Thymus (tissue), 11 donors: ENCODE results near the gene PLCL1. TPM values are rescaled to one million over a fixed set of nuclear protein-coding genes. Genes with fewer than 3 reads are reported as not detected.
"Not testable (repeated sequence)": the region's sequence is repeated elsewhere in the genome, so short reads cannot be mapped to it uniquely, and the experiment has no call there.

ENCODE experiments used
- DNase-seq, 9 donors: peaks; one replicate each; pipeline ENCODE4 v3.0.0-alpha.2; 2013; ENCODE audit warnings: low spot score in 9 of 9, low read depth in 6 of 9, missing footprints in 1 of 9
- H3K27ac ChIP-seq, 2 donors: one replicate each; pipeline ENCODE4 v1.5.1; 2013; ENCODE audit warnings: control low read depth in 1 of 2, low read depth in 1 of 2, low read length in 1 of 2, mild to moderate bottlenecking in 1 of 2, moderate library complexity in 1 of 2
- H3K27me3 ChIP-seq, 2 donors: one replicate each; pipeline ENCODE4 v1.5.1; 2013; ENCODE audit warnings: low read length in 1 of 2; ENCODE audit not compliant: control insufficient read depth in 2 of 2, insufficient read depth in 1 of 2
- H3K36me3 ChIP-seq, 2 donors: one replicate each; pipeline ENCODE4 v1.5.1; 2013; ENCODE audit warnings: low read length in 1 of 2, mild to moderate bottlenecking in 1 of 2, moderate library complexity in 1 of 2; ENCODE audit not compliant: control insufficient read depth in 2 of 2, insufficient read depth in 2 of 2
- H3K4me1 ChIP-seq, 2 donors: one replicate each; pipeline ENCODE4 v1.5.1; 2013; ENCODE audit warnings: low read length in 2 of 2; ENCODE audit not compliant: control insufficient read depth in 2 of 2, insufficient read depth in 2 of 2
- H3K4me3 ChIP-seq, 2 donors: one replicate each; pipeline ENCODE4 v1.5.1; 2013; ENCODE audit warnings: low read length in 2 of 2, control low read depth in 1 of 2, mild to moderate bottlenecking in 1 of 2
- H3K9me3 ChIP-seq, 2 donors: one replicate each; pipeline ENCODE4 v1.5.1; 2013; ENCODE audit warnings: low read length in 1 of 2, mild to moderate bottlenecking in 1 of 2; ENCODE audit not compliant: control insufficient read depth in 2 of 2, insufficient read depth in 1 of 2
- WGBS: extraction: QIAGEN DNeasy Blood & Tissue Kit; methylation state at CpG from one replicate; pipeline ENCODE4 v1.1.7; 2013; 5-methylcytosine and 5-hydroxymethylcytosine counted together
- polyA plus RNA-seq: library from polyadenylated mRNA; stranded (reverse); fragments of 200-250 nt; gene quantifications from one replicate; pipeline ENCODE4 v1.2.3, GENCODE V29; 2013
- total RNA-seq: library from RNA; stranded (reverse); fragments of 120-200 nt; gene quantifications from one replicate; pipeline ENCODE4 v1.2.4, GENCODE V29; 2013
- donor health status: healthy.

The PLCL1 gene
- total and polyA plus RNA-seq, 2 donors, result 7.8 to 16.5 TPM

GRCh38 chr2:197821550-197822289 is 17.3 kb downstream of the PLCL1 start:
- Histone ChIP-seq H3K9me3 (no peaks in the 10 kb centered on the region), H3K4me1 (peaks cover 0 to 4% of the 10 kb centered on the region in 2 donors), H3K36me3 (peaks cover 6 to 30% of the 10 kb centered on the region in 2 donors), H3K27me3 (no peaks in the 10 kb centered on the region), H3K27ac (no peak overlapping the region), H3K4me3 (no peak overlapping the region)
- DNase-seq, result no peak
- WGBS, result 97% methylated on average over 2 of the region's 2 CpGs

GRCh38 chr2:197822333-197822732 is 17.9 kb downstream of the PLCL1 start:
- 93% methylated on average over 2 of the region's 2 CpGs for WGBS
- DNase-seq, result no peak
- Histone ChIP-seq H3K27me3 (no peaks in the 10 kb centered on the region), H3K4me1 (peaks cover 0 to 4% of the 10 kb centered on the region in 2 donors), H3K27ac (no peak overlapping the region), H3K9me3 (no peaks in the 10 kb centered on the region), H3K36me3 (peaks cover 6 to 32% of the 10 kb centered on the region in 2 donors), H3K4me3 (no peak overlapping the region)

GRCh38 chr2:197827618-197828017 is 23.2 kb downstream of the PLCL1 start:
- 82% methylated on average over 2 of the region's 2 CpGs for WGBS
- Histone ChIP-seq H3K4me1 (no peaks in the 10 kb centered on the region), H3K9me3 (no peaks in the 10 kb centered on the region), H3K27ac (no peak overlapping the region), H3K36me3 (peaks cover 0 to 12% of the 10 kb centered on the region in 2 donors), H3K27me3 (no peaks in the 10 kb centered on the region), H3K4me3 (no peak overlapping the region)
- DNase-seq, result no peak

DNA sequence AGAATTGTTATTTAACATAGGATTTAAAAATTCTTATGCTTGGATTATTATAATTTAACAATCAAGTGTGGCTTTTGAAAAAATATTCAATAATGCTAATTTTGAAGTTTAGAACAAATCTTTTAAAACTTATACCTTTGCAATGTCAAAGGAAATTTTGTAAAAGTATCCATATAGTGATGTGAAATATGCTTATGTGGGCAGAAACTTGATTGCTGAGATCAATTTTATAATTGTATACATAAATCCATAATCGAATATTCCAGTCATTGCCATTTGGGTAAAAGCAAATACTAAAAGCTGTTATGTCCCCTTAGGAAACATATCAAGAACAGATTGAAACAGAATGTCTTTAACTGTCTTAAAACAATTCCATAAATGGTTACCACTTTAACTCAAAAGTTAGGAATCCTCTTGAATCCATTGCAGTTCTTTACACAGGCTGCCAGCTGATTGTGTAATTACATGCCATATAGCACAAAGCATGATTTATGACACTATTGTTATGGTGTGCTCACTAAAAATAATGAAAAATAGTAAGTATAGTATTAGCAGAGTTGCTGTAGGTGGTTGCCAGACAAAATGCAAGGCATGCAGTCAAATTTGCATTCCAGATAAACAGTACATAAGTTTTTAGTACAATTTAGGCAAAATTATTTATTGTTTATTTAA is 24.2 kb downstream of the PLCL1 start:
- Histone ChIP-seq H3K27ac (no peak overlapping the region), H3K27me3 (no peaks in the 10 kb centered on the region), H3K9me3 (no peaks in the 10 kb centered on the region), H3K4me1 (no peaks in the 10 kb centered on the region), H3K36me3 (peaks cover 0 to 12% of the 10 kb centered on the region in 2 donors), H3K4me3 (no peak overlapping the region)
- no peak for DNase-seq
- WGBS, result 95% methylated on average over 1 of the region's 1 CpG

GRCh38 chr2:197834771-197835170 is 30.4 kb downstream of the PLCL1 start:
- peaks cover 9 to 15% of the 10 kb centered on the region in 2 donors for H3K4me1 ChIP-seq
- H3K27ac ChIP-seq, H3K9me3 ChIP-seq, DNase-seq, H3K27me3 ChIP-seq, H3K36me3 ChIP-seq, H3K4me3 ChIP-seq: not testable (repeated sequence)
- WGBS, result 92% methylated on average over 2 of the region's 2 CpGs

DNA sequence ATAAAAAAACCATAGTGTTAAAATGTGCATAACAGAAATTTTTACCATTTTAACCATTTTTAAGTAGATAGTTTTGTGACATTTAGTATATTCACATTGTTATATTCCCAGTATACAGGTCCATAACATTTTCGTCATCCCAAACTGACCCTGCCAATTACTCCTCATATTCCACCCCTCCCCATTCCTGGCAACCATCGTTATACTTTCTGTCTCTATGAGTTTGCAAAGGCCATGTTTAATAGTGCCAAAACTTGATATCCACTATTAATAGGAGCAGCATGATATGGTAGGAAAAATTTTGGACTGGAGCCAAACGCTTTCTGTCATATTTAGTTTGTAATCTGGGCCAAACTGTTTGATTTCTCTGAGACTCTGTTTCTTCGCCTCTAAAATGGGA is 30.9 kb downstream of the PLCL1 start:
- no peaks in the 10 kb centered on the region for H3K9me3 ChIP-seq
- H3K36me3 ChIP-seq, result no peaks in the 10 kb centered on the region
- H3K27ac ChIP-seq, result no peak overlapping the region
- no peak overlapping the region for H3K4me3 ChIP-seq
- WGBS, result 82% methylated on average over 4 of the region's 4 CpGs
- no peak for DNase-seq
- H3K4me1 ChIP-seq, result peaks cover 10 to 18% of the 10 kb centered on the region in 2 donors
- H3K27me3 ChIP-seq, result no peaks in the 10 kb centered on the region

- Histone ChIP-seq H3K4me1 (peaks cover 16 to 28% of the 10 kb centered on the region in 2 donors), H3K27ac (peak overlapping the region; percentile 56 to 64), H3K4me3 (no peak overlapping the region), H3K36me3 (no peaks in the 10 kb centered on the region), H3K9me3 (no peaks in the 10 kb centered on the region), H3K27me3 (no peaks in the 10 kb centered on the region)
- DNase-seq, result peak in 1 of 9 donors; percentile 63
- 18% methylated on average over 5 of the region's 5 CpGs for WGBS
These were observed 33.6 kb downstream of the PLCL1 start for GRCh38 chr2:197838036-197838435.

DNA sequence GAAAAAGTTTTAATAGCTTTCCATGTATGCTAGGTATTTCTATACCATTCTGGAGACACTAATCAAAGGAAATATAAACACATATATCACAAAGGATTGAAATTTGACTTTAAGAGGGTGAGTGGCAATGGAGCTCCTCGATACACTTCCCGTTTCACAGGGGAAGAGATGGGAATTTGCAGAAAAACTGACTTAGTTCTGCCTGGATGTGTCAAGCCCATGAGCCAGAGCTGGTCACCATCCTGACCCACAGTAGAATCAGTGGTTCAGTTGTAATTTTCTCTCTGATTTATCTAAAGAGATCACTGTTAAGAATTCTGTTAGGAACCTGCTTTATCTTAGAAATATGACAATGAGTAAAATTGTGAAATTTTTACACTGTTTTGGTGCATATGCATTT is 34.2 kb downstream of the PLCL1 start:
- H3K27ac ChIP-seq, result peak overlapping the region in 1 of 2 donors; percentile 56
- WGBS, result 93% methylated on average over 2 of the region's 2 CpGs

DNA sequence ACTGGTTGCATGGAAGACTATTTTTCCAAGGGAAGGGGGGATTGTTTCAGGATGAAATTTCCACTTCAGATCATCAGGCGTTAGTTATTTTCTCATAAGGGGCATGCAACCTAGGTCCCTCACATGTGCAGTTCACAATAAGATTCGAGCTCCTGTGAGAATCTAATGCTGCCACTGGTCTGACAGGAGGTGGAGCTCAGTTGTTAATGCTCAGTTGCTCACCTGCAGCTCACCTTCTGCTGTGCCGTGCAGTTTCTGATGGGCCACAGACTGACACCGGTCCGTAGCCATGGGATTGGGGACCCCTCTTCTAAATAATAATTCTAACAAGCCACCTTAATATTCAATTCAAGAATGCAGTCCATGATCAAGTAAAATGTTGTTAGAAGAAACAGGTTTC is 34.9 kb downstream of the PLCL1 start:
- Histone ChIP-seq H3K4me1 (peaks cover 17 to 29% of the 10 kb centered on the region in 2 donors), H3K27ac (peak overlapping the region in 1 of 2 donors; percentile 19), H3K36me3 (no peaks in the 10 kb centered on the region), H3K4me3 (no peak overlapping the region), H3K9me3 (no peaks in the 10 kb centered on the region), H3K27me3 (no peaks in the 10 kb centered on the region)
- 90% methylated on average over 5 of the region's 5 CpGs for WGBS
- no peak for DNase-seq

More for the DNA sequence above, 34.2 kb downstream of the PLCL1 start:
- Histone ChIP-seq H3K36me3 (no peaks in the 10 kb centered on the region), H3K9me3 (no peaks in the 10 kb centered on the region), H3K4me1 (peaks cover 17 to 29% of the 10 kb centered on the region in 2 donors), H3K27me3 (no peaks in the 10 kb centered on the region), H3K4me3 (no peak overlapping the region)
- DNase-seq, result no peak
